H9 (cell line): ENCODE results near the gene CACFD1. TPM values are rescaled to one million over a fixed set of nuclear protein-coding genes. Genes with fewer than 3 reads are reported as not detected.

Experiments
- DNase-seq: peaks from one replicate; pipeline ENCODE4 v3.0.0-alpha.2; 2017
- H2AFZ ChIP-seq: one replicate; pipeline ENCODE4 v1.6.1; 2013; ENCODE audit warnings: mild to moderate bottlenecking, low read length, control low read depth, moderate library complexity
- H2AK5ac ChIP-seq: 2 replicates; pipeline ENCODE4 v1.6.1; 2013; ENCODE audit warnings: low read length, control low read depth, mixed read lengths; ENCODE audit not compliant: insufficient read length
- H2BK120ac ChIP-seq: one replicate; pipeline ENCODE4 v1.6.1; 2013; ENCODE audit warnings: low read depth, mild to moderate bottlenecking, low read length, control low read depth, inconsistent platforms; ENCODE audit not compliant: poor library complexity, severe bottlenecking
- H2BK12ac ChIP-seq: 2 replicates; pipeline ENCODE4 v1.6.1; 2013; ENCODE audit warnings: low read length, control low read depth, mixed read lengths, low read depth; ENCODE audit not compliant: insufficient read length
- H2BK15ac ChIP-seq: 2 replicates; pipeline ENCODE4 v1.6.1; 2013; ENCODE audit warnings: low read depth, low read length, control low read depth
- H2BK20ac ChIP-seq: one replicate; pipeline ENCODE4 v1.6.1; 2013; ENCODE audit warnings: low read depth, mild to moderate bottlenecking, low read length, control low read depth, inconsistent platforms; ENCODE audit not compliant: poor library complexity, severe bottlenecking
- H2BK5ac ChIP-seq: 2 replicates; pipeline ENCODE4 v1.6.1; 2013; ENCODE audit warnings: low read length, control low read depth, mixed read lengths; ENCODE audit not compliant: insufficient read length
- H3K14ac ChIP-seq: 2 replicates; pipeline ENCODE4 v1.6.1; 2013; ENCODE audit warnings: low read length, control low read depth; ENCODE audit not compliant: insufficient read depth
- H3K18ac ChIP-seq: 2 replicates; pipeline ENCODE4 v1.6.1; 2013; ENCODE audit warnings: low read depth, mild to moderate bottlenecking, mixed read lengths, low read length, control low read depth; ENCODE audit not compliant: insufficient read length
- H3K23ac ChIP-seq: 2 replicates; pipeline ENCODE4 v1.6.1; 2013; ENCODE audit warnings: low read length, control low read depth, mixed read lengths, low read depth; ENCODE audit not compliant: insufficient read length
- H3K23me2 ChIP-seq: 2 replicates; pipeline ENCODE4 v1.6.1; 2013; ENCODE audit warnings: low read depth, mild to moderate bottlenecking, mixed read lengths, low read length, control low read depth; ENCODE audit not compliant: insufficient read length, poor library complexity, severe bottlenecking
- H3K27ac ChIP-seq: 2 replicates; pipeline ENCODE4 v1.5.1; 2013; ENCODE audit warnings: low read length, control low read depth, mixed read lengths, low read depth; ENCODE audit not compliant: insufficient read length
- H3K27me3 ChIP-seq: 2 replicates; pipeline ENCODE4 v1.6.1; 2013; ENCODE audit warnings: low read length, control low read depth, inconsistent platforms; ENCODE audit not compliant: insufficient read depth
- H3K4ac ChIP-seq: 2 replicates; pipeline ENCODE4 v1.6.1; 2013; ENCODE audit warnings: low read depth, mild to moderate bottlenecking, control low read depth, inconsistent platforms, low read length, moderate library complexity
- H3K4me1 ChIP-seq: 2 replicates; pipeline ENCODE4 v1.6.1; 2013; ENCODE audit warnings: low read length, control low read depth, inconsistent platforms; ENCODE audit not compliant: insufficient read depth
- H3K4me2 ChIP-seq: 2 replicates; pipeline ENCODE4 v1.6.1; 2013; ENCODE audit warnings: low read length, control low read depth, mixed read lengths; ENCODE audit not compliant: insufficient read length, insufficient read depth
- H3K56ac ChIP-seq: 2 replicates; pipeline ENCODE4 v1.6.1; 2013; ENCODE audit warnings: low read depth, mild to moderate bottlenecking, mixed read lengths, low read length, control low read depth; ENCODE audit not compliant: insufficient read length
- H3K79me1 ChIP-seq: 2 replicates; pipeline ENCODE4 v1.6.1; 2013; ENCODE audit warnings: low read depth, mild to moderate bottlenecking, moderate library complexity, low read length, control low read depth, inconsistent platforms; ENCODE audit not compliant: insufficient read depth, poor library complexity, severe bottlenecking
- H3K79me2 ChIP-seq: 2 replicates; pipeline ENCODE4 v1.6.1; 2013; ENCODE audit warnings: low read length, control low read depth, inconsistent platforms; ENCODE audit not compliant: insufficient read depth
- H3K9ac ChIP-seq: 2 replicates; pipeline ENCODE4 v1.6.1; 2013; ENCODE audit warnings: low read length, control low read depth, mixed read lengths; ENCODE audit not compliant: insufficient read length; ENCODE audit errors: extremely low read depth
- H3K9me3 ChIP-seq: one replicate; pipeline ENCODE4 v1.6.1; 2013; ENCODE audit warnings: low read depth, low read length, inconsistent platforms; ENCODE audit not compliant: control insufficient read depth
- H3T11ph ChIP-seq: one replicate; pipeline ENCODE4 v1.6.1; 2013; ENCODE audit warnings: mild to moderate bottlenecking, low read length, control low read depth, inconsistent platforms
- H4K20me1 ChIP-seq: one replicate; pipeline ENCODE4 v1.6.1; 2013; ENCODE audit not compliant: control insufficient read depth, insufficient read length, insufficient read depth
- H4K5ac ChIP-seq: 2 replicates; pipeline ENCODE4 v1.6.1; 2013; ENCODE audit warnings: low read depth, mild to moderate bottlenecking, mixed read lengths, low read length, control low read depth; ENCODE audit not compliant: insufficient read length
- H4K8ac ChIP-seq: replicated peaks from 2 replicates; pipeline ENCODE4 v1.6.1; 2013; ENCODE audit warnings: low read length, control low read depth, mixed read lengths, low read depth; ENCODE audit not compliant: insufficient read length
- H4K91ac ChIP-seq: 2 replicates; pipeline ENCODE4 v1.6.1; 2013; ENCODE audit warnings: low read depth, mild to moderate bottlenecking, moderate library complexity, mixed read lengths, low read length, control low read depth; ENCODE audit not compliant: insufficient read length
- H3K27ac Mint-ChIP-seq, 3 experiments: 2 replicates in 2 of 3; 3 replicates in 1 of 3; pipeline ENCODE4 v1.8.0; 2020 to 2021; ENCODE audit warnings: mixed read lengths in 3 of 3, mild to moderate bottlenecking in 1 of 3, moderate library complexity in 1 of 3
- H3K27me3 Mint-ChIP-seq: 2 replicates; pipeline ENCODE4 v1.8.0; 2021; ENCODE audit warnings: low read depth, mild to moderate bottlenecking, moderate library complexity, mixed read lengths
- H3K36me3 Mint-ChIP-seq, 3 experiments: 2 replicates in 2 of 3; 3 replicates in 1 of 3; pipeline ENCODE4 v1.8.0; 2020 to 2021; ENCODE audit warnings: low read depth in 3 of 3, mixed read lengths in 3 of 3; ENCODE audit not compliant: insufficient read depth in 1 of 3
- H3K4me1 Mint-ChIP-seq, 2 experiments: 2 replicates each; pipeline ENCODE4 v1.8.0; 2020; ENCODE audit warnings: mixed read lengths in 2 of 2
- H3K4me3 Mint-ChIP-seq, 2 experiments: 2 replicates in 1 of 2; 3 replicates in 1 of 2; pipeline ENCODE4 v1.8.0; 2020 to 2021; ENCODE audit warnings: mild to moderate bottlenecking in 2 of 2, mixed read lengths in 2 of 2, moderate library complexity in 1 of 2
- H3K9me3 Mint-ChIP-seq, 2 experiments: 2 replicates in 1 of 2; 3 replicates in 1 of 2; pipeline ENCODE4 v1.8.0; 2020; ENCODE audit warnings: mild to moderate bottlenecking in 2 of 2, mixed read lengths in 2 of 2, moderate library complexity in 1 of 2
- whole genome bisulfite sequencing: extraction: QIAGEN DNeasy Blood & Tissue Kit; methylation state at CpG from one replicate; pipeline ENCODE4 v1.1.7; 2013; ENCODE audit warnings: missing lambda C conversion rate, low lambda C conversion rate, mixed read lengths; ENCODE audit not compliant: insufficient read length; ENCODE audit errors: extremely low coverage; 5-methylcytosine and 5-hydroxymethylcytosine counted together
- total RNA-seq: library from RNA; stranded (reverse); gene quantifications from 2 replicates; pipeline ENCODE4 v1.2.1, GENCODE V29; 2021
- TF ChIP-seq, protein P1 (sequence below): fragments of 200-600 bp; sonication (generic); conservative IDR thresholded peaks from 3 replicates; pipeline ENCODE4 v1.8.0; 2021; ENCODE audit warnings: antibody characterized with exemption, mild to moderate bottlenecking

Gene CACFD1
- total RNA-seq, 1 experiment from 2014 or later, result 20.0 TPM

DNA sequence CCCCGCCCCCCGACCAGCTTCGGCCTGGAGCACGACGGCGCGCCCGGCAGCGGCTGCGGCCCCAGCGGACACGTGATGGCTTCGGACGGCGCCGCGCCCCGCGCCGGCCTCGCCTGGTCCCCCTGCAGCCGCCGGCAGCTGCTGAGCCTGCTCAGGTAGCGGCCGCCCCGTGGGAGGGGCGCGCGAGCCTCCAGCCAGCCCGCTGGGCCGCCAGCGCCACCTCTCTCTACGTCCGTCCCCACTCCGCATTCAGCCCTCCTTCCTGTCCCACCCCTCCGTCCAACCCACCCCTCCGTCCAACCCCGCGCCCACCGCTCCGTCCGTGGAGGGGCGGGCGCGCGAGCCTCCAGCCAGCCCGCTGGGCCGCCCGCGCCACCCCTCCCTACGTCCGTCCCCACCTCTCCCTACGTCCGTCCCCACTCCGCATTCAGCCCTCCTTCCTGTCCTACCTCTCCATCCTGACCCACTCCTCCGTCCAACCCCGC, 31.1 kb upstream of the CACFD1 start:
- Mint-ChIP-seq H3K36me3 (peaks cover 0 to 12% (median 7%) of the 10 kb centered on the region in 3 experiments; a peak in 6 of 7 replicates), H3K9me3 (peaks cover 4 to 7% of the 10 kb centered on the region in 2 experiments; a peak in 4 of 5 replicates), H3K4me3 (peak overlapping the region; percentile 45 to 67), H3K27me3 (peaks cover 24% of the 10 kb centered on the region), H3K27ac (no peak overlapping the region), H3K4me1 (peaks cover 7% of the 10 kb centered on the region in 2 experiments; a peak in 3 of 4 replicates)
- no peaks in the 10 kb centered on the region for H3K9me3 ChIP-seq
- DNase-seq, result peak; percentile 81
- H3K56ac ChIP-seq, result no peak overlapping the region
- no peak overlapping the region for H2BK5ac ChIP-seq
- H3K27ac ChIP-seq, result no peak overlapping the region
- peaks cover 2% of the 10 kb centered on the region; the same call in 1 of the 2 replicates for H3K27me3 ChIP-seq
- H2BK120ac ChIP-seq, result no peak overlapping the region
- no peaks in the 10 kb centered on the region for H4K20me1 ChIP-seq
- no peak overlapping the region for H2BK20ac ChIP-seq
- H3T11ph ChIP-seq, result no peak overlapping the region
- no peak overlapping the region for H4K91ac ChIP-seq
- no peak overlapping the region for H2BK15ac ChIP-seq
- H3K23ac ChIP-seq, result no peak overlapping the region
- no peak overlapping the region for H2BK12ac ChIP-seq
- no peaks in the 10 kb centered on the region for H3K4me1 ChIP-seq
- no peak overlapping the region; the same call in 1 of the 2 replicates for H3K14ac ChIP-seq
- no peak overlapping the region for H2AK5ac ChIP-seq
- peak overlapping the region; percentile 40 for H3K4me2 ChIP-seq
- no peak overlapping the region for H3K9ac ChIP-seq
- peaks cover 7% of the 10 kb centered on the region for H3K23me2 ChIP-seq
- no peak overlapping the region for H2AFZ ChIP-seq
- H4K5ac ChIP-seq, result no peak overlapping the region
- H4K8ac ChIP-seq, result no peak overlapping the region
- no peaks in the 10 kb centered on the region; the same call in 1 of the 2 replicates for H3K79me2 ChIP-seq
- no CpG with 5 or more reads among the region's 57 CpGs for WGBS
- H3K79me1 ChIP-seq, result no peaks in the 10 kb centered on the region
- TF ChIP-seq, protein P1, sequence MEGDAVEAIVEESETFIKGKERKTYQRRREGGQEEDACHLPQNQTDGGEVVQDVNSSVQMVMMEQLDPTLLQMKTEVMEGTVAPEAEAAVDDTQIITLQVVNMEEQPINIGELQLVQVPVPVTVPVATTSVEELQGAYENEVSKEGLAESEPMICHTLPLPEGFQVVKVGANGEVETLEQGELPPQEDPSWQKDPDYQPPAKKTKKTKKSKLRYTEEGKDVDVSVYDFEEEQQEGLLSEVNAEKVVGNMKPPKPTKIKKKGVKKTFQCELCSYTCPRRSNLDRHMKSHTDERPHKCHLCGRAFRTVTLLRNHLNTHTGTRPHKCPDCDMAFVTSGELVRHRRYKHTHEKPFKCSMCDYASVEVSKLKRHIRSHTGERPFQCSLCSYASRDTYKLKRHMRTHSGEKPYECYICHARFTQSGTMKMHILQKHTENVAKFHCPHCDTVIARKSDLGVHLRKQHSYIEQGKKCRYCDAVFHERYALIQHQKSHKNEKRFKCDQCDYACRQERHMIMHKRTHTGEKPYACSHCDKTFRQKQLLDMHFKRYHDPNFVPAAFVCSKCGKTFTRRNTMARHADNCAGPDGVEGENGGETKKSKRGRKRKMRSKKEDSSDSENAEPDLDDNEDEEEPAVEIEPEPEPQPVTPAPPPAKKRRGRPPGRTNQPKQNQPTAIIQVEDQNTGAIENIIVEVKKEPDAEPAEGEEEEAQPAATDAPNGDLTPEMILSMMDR, result no peak
- H3K18ac ChIP-seq, result no peak overlapping the region
- H3K4ac ChIP-seq, result no peak overlapping the region
